Mucosa of descending colon (tissue), 3 donors: ENCODE data around the gene IL4R. TPM values are rescaled to one million over a fixed set of nuclear protein-coding genes. Genes with fewer than 3 reads are reported as not detected.
A peak's percentile ranks its signal among the peaks of the same experiment; 100 is the strongest.

Source experiments
- ATAC-seq: fragments of 200-7000 bp; cut with Tn5 transposase; one replicate; pipeline ENCODE4 v1.9.1; 2020; ENCODE audit warnings: mild to moderate bottlenecking, moderate library complexity
- DNase-seq, 3 donors: peaks; one replicate each; pipeline ENCODE4 v3.0.0-alpha.2; 2020
- H3K36me3 ChIP-seq: fragments of 200-600 bp; one replicate; pipeline ENCODE4 v1.8.0; 2021; ENCODE audit warnings: low read depth, mild to moderate bottlenecking
- H3K4me1 ChIP-seq: fragments of 200-600 bp; one replicate; pipeline ENCODE4 v1.8.0; 2021; ENCODE audit warnings: low read depth, mild to moderate bottlenecking
- H3K4me3 ChIP-seq: fragments of 200-600 bp; one replicate; pipeline ENCODE4 v1.8.0; 2021; ENCODE audit warnings: mild to moderate bottlenecking
- H3K9me3 ChIP-seq: fragments of 200-600 bp; one replicate; pipeline ENCODE4 v1.8.0; 2021; ENCODE audit warnings: mild to moderate bottlenecking
- intact Hi-C, 2 donors: fragments of 100-400 bp; cut with DNase I in 1 of 2; cut with micrococcal nuclease in 1 of 2; formaldehyde crosslinking; loops; one replicate each; pipeline versions ENCODE4 v1.11.0 to v1.11.1; 2022; cut with DNase I, micrococcal nuclease
- total RNA-seq, 3 donors: library from RNA; stranded (reverse); fragmentation: NEBNext Ultra II Directional in 2 of 3; extraction: Animal tissue kit (Norgen Biotek cat#: 25700) in 2 of 3; gene quantifications; one replicate each; pipeline versions ENCODE4 v1.2.1 to v1.2.4, GENCODE V29; 2021 to 2023
- TF ChIP-seq, protein P1 (sequence below): fragments of 200-600 bp; IDR thresholded peaks from one replicate; pipeline ENCODE4 v1.8.0; 2022; ENCODE audit warnings: antibody characterized with exemption, mild to moderate bottlenecking
- donor health status: DM: no; HTN: no; CAD: no; lungs with moderate emphysema.
- donor health status: DM: no; HTN: no; CAD: no.
- donor health status: DM: no; HTN: yes; CAD: no.

IL4R gene
- total RNA-seq, 3 donors from 2014 or later, result 131 to 207 (median 164) TPM

DNA sequence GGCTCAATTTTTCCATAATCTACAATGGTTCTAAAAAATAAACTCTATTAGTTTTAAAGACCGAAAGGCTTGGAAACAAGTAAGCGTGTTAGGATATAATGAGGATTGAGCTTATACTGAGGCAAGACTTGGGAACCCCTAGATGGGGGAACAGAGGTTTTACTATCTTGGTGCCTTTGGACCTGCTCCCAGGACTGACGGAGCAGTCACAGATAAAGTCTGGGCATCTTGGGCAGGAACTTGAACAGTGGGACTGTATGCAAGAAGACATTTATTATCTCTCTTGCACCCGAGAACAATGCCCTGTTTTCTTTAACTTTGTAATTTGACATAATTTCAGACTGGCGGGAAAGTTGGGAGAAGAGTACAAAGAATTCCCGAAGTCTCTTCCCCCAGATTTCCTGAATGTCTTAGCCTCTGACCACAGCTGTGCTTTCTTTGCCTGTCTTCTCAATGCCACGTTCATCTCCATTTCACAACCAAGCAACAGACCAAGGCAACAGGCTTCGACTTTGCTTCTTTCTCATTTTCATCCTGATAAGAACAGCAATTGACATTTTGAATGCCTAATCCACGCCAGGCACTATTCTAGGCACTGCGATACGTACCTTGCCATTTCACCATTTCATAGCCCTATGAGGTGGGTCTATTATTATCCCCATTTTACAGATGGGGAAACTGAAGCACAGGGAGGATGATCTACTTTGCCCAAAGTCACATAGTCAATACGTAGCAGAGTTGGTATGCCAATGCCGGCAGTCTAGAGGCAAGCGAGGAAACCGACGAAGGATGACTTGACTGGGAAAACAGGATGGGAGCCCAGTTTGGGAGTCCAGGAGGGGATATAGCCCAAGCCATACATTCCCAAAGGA is 3.0 kb upstream of the IL4R start:
- intact Hi-C loops, result loop anchor here in 1 of 2 donors (10.0 kb wide), 1 partner anchor 76 kb away; no protein-coding TSS in a partner anchor
- no peaks in the 10 kb centered on the region for H3K36me3 ChIP-seq
- no peak for DNase-seq
- TF ChIP-seq, protein P1, sequence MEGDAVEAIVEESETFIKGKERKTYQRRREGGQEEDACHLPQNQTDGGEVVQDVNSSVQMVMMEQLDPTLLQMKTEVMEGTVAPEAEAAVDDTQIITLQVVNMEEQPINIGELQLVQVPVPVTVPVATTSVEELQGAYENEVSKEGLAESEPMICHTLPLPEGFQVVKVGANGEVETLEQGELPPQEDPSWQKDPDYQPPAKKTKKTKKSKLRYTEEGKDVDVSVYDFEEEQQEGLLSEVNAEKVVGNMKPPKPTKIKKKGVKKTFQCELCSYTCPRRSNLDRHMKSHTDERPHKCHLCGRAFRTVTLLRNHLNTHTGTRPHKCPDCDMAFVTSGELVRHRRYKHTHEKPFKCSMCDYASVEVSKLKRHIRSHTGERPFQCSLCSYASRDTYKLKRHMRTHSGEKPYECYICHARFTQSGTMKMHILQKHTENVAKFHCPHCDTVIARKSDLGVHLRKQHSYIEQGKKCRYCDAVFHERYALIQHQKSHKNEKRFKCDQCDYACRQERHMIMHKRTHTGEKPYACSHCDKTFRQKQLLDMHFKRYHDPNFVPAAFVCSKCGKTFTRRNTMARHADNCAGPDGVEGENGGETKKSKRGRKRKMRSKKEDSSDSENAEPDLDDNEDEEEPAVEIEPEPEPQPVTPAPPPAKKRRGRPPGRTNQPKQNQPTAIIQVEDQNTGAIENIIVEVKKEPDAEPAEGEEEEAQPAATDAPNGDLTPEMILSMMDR, result no peak
- no peak for ATAC-seq
- peaks cover 29% of the 10 kb centered on the region for H3K4me1 ChIP-seq
- H3K9me3 ChIP-seq, result no peaks in the 10 kb centered on the region
- no peak overlapping the region for H3K4me3 ChIP-seq

DNA sequence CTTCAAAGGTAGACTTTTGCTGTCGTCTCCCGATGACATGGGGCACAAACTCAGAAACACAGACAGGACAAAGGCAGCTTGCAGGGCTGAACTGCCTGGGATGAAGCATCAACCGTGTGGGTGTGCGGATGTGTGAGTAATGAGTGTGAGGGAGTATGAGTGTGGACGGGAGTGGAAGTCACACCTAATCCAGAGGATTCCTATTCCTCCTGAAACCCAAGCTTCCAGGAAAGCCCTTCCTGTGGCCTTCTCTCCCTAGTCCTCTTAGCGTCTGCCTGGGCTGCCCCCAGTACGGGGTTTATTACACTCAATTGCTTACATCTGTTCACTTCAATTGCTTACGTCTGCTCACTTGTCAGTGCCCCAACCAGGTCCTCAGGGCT is 2.3 kb upstream of the IL4R start:
- Histone ChIP-seq H3K4me1 (peaks cover 35% of the 10 kb centered on the region), H3K4me3 (no peak overlapping the region), H3K36me3 (no peaks in the 10 kb centered on the region), H3K9me3 (no peaks in the 10 kb centered on the region)
- TF ChIP-seq, protein P1, result no peak
- no peak for DNase-seq
- ATAC-seq, result no peak
- intact Hi-C loops, result loop anchor here in 1 of 2 donors (10.0 kb wide), 1 partner anchor 77 kb away; no protein-coding TSS in a partner anchor

DNA sequence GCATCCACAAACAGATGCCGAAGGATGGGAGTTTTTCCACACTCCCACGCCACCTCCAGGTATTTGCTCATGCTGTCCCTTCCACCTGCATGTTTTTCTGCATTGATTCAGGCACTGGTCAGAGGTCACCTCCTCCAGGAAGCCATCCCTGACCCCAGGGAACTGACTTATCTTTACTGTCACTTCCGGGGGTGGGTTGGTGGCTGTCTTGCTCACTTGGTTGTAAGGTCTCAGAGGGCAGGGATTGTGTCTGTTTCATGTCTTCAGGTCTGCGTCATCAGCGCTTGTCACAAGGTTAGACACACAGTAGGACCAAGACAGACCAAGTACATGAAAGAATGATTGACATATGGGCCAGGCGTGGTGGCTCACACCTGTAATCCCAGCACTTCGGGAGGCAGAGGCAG is 1.9 kb upstream of the IL4R start:
- DNase-seq (no peak), ATAC-seq (no peak)
- H3K4me3 ChIP-seq, result no peak overlapping the region
- H3K9me3 ChIP-seq, result no peaks in the 10 kb centered on the region
- intact Hi-C loops, result loop anchor here in 1 of 2 donors (10.0 kb wide), 1 partner anchor 77 kb away; no protein-coding TSS in a partner anchor
- TF ChIP-seq, protein P1, result no peak
- no peaks in the 10 kb centered on the region for H3K36me3 ChIP-seq
- peaks cover 36% of the 10 kb centered on the region for H3K4me1 ChIP-seq

DNA sequence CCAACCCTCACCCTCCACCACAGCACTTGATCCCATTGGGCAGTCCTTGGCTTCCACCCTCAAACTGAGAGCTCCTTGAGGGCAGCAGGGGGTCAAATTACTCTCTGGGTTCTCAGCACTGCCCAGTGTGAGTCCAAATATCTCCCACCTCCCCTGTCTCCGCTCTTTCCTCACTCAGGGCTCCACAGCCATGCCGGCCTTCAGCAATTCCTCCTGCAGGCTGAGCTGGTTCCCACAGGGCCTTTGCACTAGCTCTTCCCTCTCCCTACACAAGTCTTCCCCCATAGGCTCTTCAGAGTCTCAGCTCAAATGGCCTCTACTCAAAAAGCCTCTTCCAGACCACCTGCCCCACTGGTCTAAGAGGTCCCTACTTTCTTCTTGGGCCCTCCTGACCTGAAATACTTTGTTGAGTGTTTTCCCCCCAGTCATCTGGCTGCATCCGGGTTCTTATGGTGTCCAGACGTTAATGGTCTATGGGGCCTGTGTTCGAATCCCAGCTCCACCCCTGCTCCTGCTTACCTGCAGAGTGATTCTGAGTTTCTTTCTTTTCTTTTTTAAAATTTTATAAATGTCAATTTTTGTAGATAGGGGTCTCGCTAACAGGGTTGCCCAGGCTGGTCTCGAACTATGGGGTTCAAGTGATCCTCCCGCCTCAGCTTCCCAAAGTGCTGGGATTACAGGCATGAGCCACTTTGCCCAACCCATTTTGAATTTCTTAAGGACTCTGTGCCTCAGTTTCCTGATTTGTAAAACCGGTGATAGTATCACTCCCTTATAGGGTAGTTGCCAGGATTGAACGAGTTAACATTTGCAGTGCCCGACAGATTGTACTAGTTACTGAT is 973 bp upstream of the IL4R start:
- TF ChIP-seq, protein P1, result no peak
- intact Hi-C loops, result loop anchor here in 1 of 2 donors (10.0 kb wide), 1 partner anchor 78 kb away; no protein-coding TSS in a partner anchor

DNA sequence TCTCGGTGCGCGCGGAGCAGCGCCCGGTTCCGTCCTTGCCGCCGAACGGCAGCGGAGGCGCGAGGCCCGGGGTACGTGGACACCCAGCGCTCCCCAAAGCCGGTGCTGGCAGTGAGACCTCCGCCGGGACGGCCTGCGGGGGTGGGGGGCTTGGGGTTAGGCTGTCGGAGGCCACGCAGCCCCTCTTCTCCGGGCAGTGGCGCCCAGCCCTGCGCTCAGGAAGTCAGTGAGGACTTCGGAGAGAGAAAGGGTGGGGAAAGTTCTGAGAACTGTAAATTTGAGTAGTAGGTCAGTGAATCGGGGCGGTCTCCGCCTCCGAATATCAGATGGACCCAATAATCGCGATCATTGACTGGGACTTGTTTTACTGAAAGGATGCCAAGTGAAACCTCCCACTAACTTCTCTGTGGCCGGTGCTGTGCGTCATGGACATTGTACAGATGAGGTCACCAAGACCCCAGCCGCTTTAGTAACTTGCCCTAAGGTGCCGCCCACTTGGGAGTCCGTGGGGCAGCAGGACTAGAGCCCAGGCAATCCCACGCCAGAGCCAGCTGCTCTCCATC is 468 bp downstream of the IL4R start:
- intact Hi-C loops, result loop anchor here in 1 of 2 donors (10.0 kb wide), 1 partner anchor 79 kb away; no protein-coding TSS in a partner anchor
- peak overlapping the region; percentile 88 for H3K4me3 ChIP-seq
- DNase-seq, result peak; percentile 61 to 77 (median 70)
- no peaks in the 10 kb centered on the region for H3K36me3 ChIP-seq
- peak; percentile 35 for ATAC-seq
- H3K9me3 ChIP-seq, result no peaks in the 10 kb centered on the region
- TF ChIP-seq, protein P1, result no peak
- peaks cover 57% of the 10 kb centered on the region for H3K4me1 ChIP-seq

More for the DNA sequence above, 973 bp upstream of the IL4R start:
- Histone ChIP-seq H3K9me3 (no peaks in the 10 kb centered on the region), H3K4me1 (peaks cover 43% of the 10 kb centered on the region), H3K36me3 (no peaks in the 10 kb centered on the region), H3K4me3 (no peak overlapping the region)
- ATAC-seq, result no peak
- no peak for DNase-seq
